B cell (primary cell): ENCODE results near the gene BHLHA9.

ENCODE experiments used
- EZH2 ChIP-seq: IDR thresholded peaks from 2 replicates; pipeline ENCODE4 v1.6.1; 2012; ENCODE audit warnings: borderline replicate concordance, low read depth, mild to moderate bottlenecking, moderate library complexity, low read length; ENCODE audit not compliant: insufficient read depth, poor library complexity, severe bottlenecking
- TF ChIP-seq, protein P1 (sequence below): fragments of 200-600 bp; IDR thresholded peaks from one replicate; pipeline ENCODE4 v1.8.0; 2022; ENCODE audit warnings: antibody characterized with exemption, mild to moderate bottlenecking

- TF ChIP-seq, protein P1, sequence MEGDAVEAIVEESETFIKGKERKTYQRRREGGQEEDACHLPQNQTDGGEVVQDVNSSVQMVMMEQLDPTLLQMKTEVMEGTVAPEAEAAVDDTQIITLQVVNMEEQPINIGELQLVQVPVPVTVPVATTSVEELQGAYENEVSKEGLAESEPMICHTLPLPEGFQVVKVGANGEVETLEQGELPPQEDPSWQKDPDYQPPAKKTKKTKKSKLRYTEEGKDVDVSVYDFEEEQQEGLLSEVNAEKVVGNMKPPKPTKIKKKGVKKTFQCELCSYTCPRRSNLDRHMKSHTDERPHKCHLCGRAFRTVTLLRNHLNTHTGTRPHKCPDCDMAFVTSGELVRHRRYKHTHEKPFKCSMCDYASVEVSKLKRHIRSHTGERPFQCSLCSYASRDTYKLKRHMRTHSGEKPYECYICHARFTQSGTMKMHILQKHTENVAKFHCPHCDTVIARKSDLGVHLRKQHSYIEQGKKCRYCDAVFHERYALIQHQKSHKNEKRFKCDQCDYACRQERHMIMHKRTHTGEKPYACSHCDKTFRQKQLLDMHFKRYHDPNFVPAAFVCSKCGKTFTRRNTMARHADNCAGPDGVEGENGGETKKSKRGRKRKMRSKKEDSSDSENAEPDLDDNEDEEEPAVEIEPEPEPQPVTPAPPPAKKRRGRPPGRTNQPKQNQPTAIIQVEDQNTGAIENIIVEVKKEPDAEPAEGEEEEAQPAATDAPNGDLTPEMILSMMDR, result no peak
- no peak for TF ChIP-seq EZH2
Measured at GRCh38 chr17:1234455-1234854, 35.8 kb upstream of the BHLHA9 start.
